ENCODE data around the gene TXNRD1.
"Not testable (repeated sequence)": the region's sequence is repeated elsewhere in the genome, so short reads cannot be mapped to it uniquely, and the experiment has no call there.

The TXNRD1 gene

GRCh38 chr12:104306943-104307654, 91.5 kb downstream of the TXNRD1 start:
- no peak for DNase-seq

- DNase-seq = no peak
Measured at GRCh38 chr12:104307655-104308000, 92.0 kb downstream of the TXNRD1 start.

GRCh38 chr12:104309446-104309993, 93.9 kb downstream of the TXNRD1 start:
- no peak for DNase-seq

GRCh38 chr12:104310751-104311633, 95.4 kb downstream of the TXNRD1 start:
- no peak for DNase-seq

- no peak for DNase-seq
Measured at GRCh38 chr12:104312202-104312601, 96.6 kb downstream of the TXNRD1 start.

- no peak for DNase-seq
Measured at GRCh38 chr12:104312654-104313053, 97.1 kb downstream of the TXNRD1 start.

GRCh38 chr12:104313568-104314241, 98.1 kb downstream of the TXNRD1 start:
- DNase-seq = no peak

- DNase-seq = no peak
Measured at GRCh38 chr12:104314242-104314614, 98.6 kb downstream of the TXNRD1 start.

GRCh38 chr12:104315326-104316224, 100.0 kb downstream of the TXNRD1 start:
- DNase-seq = no peak

- DNase-seq = no peak
Measured at GRCh38 chr12:104316936-104317335, 101.4 kb downstream of the TXNRD1 start.

- DNase-seq = no peak
Measured at GRCh38 chr12:104317538-104318210, 102.1 kb downstream of the TXNRD1 start.

GRCh38 chr12:104319028-104319427, 103.4 kb downstream of the TXNRD1 start:
- DNase-seq = no peak

- no peak for DNase-seq
Measured at GRCh38 chr12:104319918-104320626, 104.5 kb downstream of the TXNRD1 start.

GRCh38 chr12:104320627-104321024, 105.0 kb downstream of the TXNRD1 start:
- no peak for DNase-seq

- no peak for DNase-seq
Measured at GRCh38 chr12:104321949-104322348, 106.4 kb downstream of the TXNRD1 start.

GRCh38 chr12:104322533-104322932, 107.0 kb downstream of the TXNRD1 start:
- not testable (repeated sequence) for DNase-seq

GRCh38 chr12:104323899-104324298, 108.3 kb downstream of the TXNRD1 start:
- no peak for DNase-seq

- not testable (repeated sequence) for DNase-seq
Measured at GRCh38 chr12:104328278-104328677, 112.7 kb downstream of the TXNRD1 start.

GRCh38 chr12:104328790-104329189, 113.2 kb downstream of the TXNRD1 start:
- no peak for DNase-seq

GRCh38 chr12:104329707-104330532, 114.3 kb downstream of the TXNRD1 start:
- no peak for DNase-seq
